Mesothelial cell of epicardium (in vitro differentiated cells): ENCODE measurements around the gene NUBP2. TPM values are rescaled to one million over a fixed set of nuclear protein-coding genes. Genes with fewer than 3 reads are reported as not detected.

Source experiments
- DNase-seq, 2 experiments: peaks; one replicate each; pipeline ENCODE4 v3.0.0; 2021; ENCODE audit warnings: low spot score in 2 of 2; ENCODE audit not compliant: unreplicated experiment in 2 of 2
- H3K27ac Mint-ChIP-seq: 2 replicates; pipeline ENCODE4 v1.8.0; 2021; ENCODE audit warnings: mixed read lengths
- H3K27me3 Mint-ChIP-seq: 2 replicates; pipeline ENCODE4 v1.8.0; 2021; ENCODE audit warnings: low read depth, mixed read lengths
- H3K36me3 Mint-ChIP-seq: 2 replicates; pipeline ENCODE4 v1.8.0; 2021; ENCODE audit warnings: mixed read lengths
- H3K4me1 Mint-ChIP-seq: 2 replicates; pipeline ENCODE4 v1.8.0; 2021; ENCODE audit warnings: mixed read lengths
- H3K4me3 Mint-ChIP-seq: 2 replicates; pipeline ENCODE4 v1.8.0; 2021; ENCODE audit warnings: mild to moderate bottlenecking, moderate library complexity, mixed read lengths
- H3K9me3 Mint-ChIP-seq: 2 replicates; pipeline ENCODE4 v1.8.0; 2021; ENCODE audit warnings: mixed read lengths
- total RNA-seq: library from RNA; stranded (reverse); gene quantifications from 3 replicates; pipeline ENCODE4 v1.2.1, GENCODE V29; 2021
- TF ChIP-seq, protein P1 (sequence below): fragments of 200-600 bp; sonication (generic); IDR thresholded peaks from one replicate; pipeline ENCODE4 v1.5.0; 2021; ENCODE audit warnings: antibody characterized with exemption; ENCODE audit not compliant: unreplicated experiment

NUBP2 gene
- total RNA-seq, 1 donor from 2014 or later = 63.6 TPM

DNA sequence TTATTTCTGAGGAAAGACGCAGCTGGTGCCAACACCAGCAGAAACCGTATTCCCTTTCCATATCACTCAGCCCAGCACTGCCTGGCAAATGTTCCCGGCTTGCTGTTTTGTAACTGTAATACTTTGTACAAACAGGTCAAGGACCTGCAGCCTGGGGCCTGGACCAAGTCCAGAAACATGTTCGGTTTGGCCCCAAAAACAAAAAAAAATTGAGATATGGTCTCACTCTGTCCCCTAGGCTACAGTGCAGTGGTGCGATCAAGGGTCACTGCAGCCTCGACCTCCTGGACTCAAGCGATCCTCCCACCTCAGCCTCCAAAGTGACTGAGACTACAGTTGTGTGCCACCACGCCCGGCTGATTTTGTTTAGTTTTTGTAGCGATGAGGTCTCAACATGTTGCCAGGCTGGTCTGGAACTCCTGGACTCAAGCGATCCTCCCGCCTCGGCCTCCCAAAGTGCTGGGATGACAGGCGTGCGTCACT lies 42.7 kb downstream of the NUBP2 start:
- no peaks in the 10 kb centered on the region for H3K9me3 Mint-ChIP-seq
- H3K36me3 Mint-ChIP-seq = peaks cover 2% of the 10 kb centered on the region
- DNase-seq = no peak
- TF ChIP-seq, protein P1, sequence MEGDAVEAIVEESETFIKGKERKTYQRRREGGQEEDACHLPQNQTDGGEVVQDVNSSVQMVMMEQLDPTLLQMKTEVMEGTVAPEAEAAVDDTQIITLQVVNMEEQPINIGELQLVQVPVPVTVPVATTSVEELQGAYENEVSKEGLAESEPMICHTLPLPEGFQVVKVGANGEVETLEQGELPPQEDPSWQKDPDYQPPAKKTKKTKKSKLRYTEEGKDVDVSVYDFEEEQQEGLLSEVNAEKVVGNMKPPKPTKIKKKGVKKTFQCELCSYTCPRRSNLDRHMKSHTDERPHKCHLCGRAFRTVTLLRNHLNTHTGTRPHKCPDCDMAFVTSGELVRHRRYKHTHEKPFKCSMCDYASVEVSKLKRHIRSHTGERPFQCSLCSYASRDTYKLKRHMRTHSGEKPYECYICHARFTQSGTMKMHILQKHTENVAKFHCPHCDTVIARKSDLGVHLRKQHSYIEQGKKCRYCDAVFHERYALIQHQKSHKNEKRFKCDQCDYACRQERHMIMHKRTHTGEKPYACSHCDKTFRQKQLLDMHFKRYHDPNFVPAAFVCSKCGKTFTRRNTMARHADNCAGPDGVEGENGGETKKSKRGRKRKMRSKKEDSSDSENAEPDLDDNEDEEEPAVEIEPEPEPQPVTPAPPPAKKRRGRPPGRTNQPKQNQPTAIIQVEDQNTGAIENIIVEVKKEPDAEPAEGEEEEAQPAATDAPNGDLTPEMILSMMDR = no peak
- H3K4me1 Mint-ChIP-seq = peaks cover 27% of the 10 kb centered on the region
- no peaks in the 10 kb centered on the region for H3K27me3 Mint-ChIP-seq
- no peak overlapping the region for H3K27ac Mint-ChIP-seq
- peak overlapping the region; percentile 65 for H3K4me3 Mint-ChIP-seq

DNA sequence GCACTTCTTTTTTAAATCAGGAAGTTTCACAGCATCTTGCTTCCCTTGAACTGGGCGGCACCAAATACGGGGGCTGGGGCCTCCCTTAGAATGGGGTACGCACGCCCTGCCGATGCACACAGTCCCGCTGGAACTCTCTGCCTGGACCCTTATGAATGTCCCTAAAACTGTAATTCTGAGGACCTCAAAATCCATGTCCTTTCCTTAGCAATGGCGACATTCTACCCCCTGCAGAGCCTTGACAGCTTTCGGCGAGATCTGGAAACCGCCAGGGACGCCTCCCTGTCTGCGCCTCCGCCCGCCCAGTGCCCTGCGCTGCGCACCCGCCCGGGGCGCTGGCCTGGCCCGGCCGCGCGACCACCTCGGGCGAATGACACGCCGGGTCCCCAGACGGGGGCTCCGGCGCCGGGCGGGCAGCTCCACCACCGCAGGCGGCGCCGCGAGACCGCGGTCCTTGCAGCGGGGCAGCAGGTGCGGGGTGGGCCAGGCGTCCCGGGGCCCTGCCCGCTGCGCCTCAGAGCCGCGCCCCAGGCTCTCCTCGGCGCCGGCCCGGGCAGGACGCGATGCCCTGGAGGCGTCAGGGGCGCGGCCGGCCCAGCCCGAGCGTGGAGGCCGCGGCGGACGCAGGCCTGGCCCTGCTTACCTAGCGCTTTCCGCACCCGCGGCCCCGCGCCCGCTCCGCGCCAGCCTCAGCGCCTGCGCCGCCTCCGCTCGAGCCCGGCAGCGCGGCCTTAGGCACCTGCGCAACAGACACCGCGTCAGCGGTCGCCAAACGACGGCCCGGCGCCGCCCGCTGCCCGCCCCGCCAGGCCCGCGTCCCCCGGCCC lies 43.3 kb downstream of the NUBP2 start:
- no peaks in the 10 kb centered on the region for H3K27me3 Mint-ChIP-seq
- TF ChIP-seq, protein P1 = no peak
- peak overlapping the region; percentile 65 for H3K4me3 Mint-ChIP-seq
- peak overlapping the region; percentile 16 for H3K27ac Mint-ChIP-seq
- DNase-seq = peak in 1 of 2 experiments; percentile 57
- no peaks in the 10 kb centered on the region for H3K9me3 Mint-ChIP-seq
- peaks cover 27% of the 10 kb centered on the region for H3K4me1 Mint-ChIP-seq
- peaks cover 2% of the 10 kb centered on the region for H3K36me3 Mint-ChIP-seq

DNA sequence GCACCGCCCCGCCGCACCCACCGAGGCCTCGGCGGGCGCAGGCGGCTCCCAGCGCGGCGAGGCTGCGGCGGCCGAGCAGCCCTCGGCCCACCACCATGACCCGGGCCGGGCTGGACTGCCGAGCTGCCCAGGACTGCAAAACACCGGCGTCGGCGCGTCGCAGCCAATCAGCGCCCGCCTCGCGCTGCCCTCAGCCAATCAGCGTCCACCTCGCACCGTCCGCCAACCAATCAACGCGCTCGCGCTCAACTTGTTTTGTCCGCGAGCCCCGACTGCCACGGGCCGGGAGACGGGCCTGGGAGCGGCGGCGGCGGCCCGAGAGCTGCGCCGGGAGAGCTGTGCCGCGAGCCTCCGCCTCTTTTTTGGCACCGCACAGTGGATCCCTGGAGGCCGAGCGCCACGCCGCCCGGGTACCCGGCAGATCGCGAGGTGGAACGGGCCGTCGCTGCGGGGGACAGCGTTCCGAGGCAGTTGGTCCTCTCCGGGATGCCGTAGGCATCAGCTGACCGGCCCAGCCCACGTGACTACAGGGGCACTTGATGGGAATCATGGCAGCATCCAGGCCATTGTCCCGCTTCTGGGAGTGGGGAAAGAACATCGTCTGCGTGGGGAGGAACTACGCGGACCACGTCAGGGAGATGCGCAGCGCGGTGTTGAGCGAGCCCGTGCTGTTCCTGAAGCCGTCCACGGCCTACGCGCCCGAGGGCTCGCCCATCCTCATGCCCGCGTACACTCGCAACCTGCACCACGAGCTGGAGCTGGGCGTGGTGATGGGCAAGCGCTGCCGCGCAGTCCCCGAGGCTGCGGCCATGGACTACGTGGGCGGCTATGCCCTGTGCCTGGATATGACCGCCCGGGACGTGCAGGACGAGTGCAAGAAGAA lies 44.2 kb downstream of the NUBP2 start, which contains the start of the genes FAHD1 and HAGH:
FAHD1 (plus strand) TSS at position 516 of the 883 bp plus-strand sequence; CDS start at position 549, 33 bp downstream.
HAGH (minus strand) TSS at position 135 of the 883 bp plus-strand sequence; CDS start at position 97, 38 bp downstream.
- no peaks in the 10 kb centered on the region for H3K9me3 Mint-ChIP-seq
- H3K4me1 Mint-ChIP-seq = peaks cover 27% of the 10 kb centered on the region
- TF ChIP-seq, protein P1 = no peak
- H3K27ac Mint-ChIP-seq = peak within 1 kb of the TSS; percentile 92
- peaks cover 2% of the 10 kb centered on the region for H3K36me3 Mint-ChIP-seq
- peak; percentile 85 to 96 for DNase-seq
- no peaks in the 10 kb centered on the region for H3K27me3 Mint-ChIP-seq
- peak within 1 kb of the TSS; percentile 92 for H3K4me3 Mint-ChIP-seq

DNA sequence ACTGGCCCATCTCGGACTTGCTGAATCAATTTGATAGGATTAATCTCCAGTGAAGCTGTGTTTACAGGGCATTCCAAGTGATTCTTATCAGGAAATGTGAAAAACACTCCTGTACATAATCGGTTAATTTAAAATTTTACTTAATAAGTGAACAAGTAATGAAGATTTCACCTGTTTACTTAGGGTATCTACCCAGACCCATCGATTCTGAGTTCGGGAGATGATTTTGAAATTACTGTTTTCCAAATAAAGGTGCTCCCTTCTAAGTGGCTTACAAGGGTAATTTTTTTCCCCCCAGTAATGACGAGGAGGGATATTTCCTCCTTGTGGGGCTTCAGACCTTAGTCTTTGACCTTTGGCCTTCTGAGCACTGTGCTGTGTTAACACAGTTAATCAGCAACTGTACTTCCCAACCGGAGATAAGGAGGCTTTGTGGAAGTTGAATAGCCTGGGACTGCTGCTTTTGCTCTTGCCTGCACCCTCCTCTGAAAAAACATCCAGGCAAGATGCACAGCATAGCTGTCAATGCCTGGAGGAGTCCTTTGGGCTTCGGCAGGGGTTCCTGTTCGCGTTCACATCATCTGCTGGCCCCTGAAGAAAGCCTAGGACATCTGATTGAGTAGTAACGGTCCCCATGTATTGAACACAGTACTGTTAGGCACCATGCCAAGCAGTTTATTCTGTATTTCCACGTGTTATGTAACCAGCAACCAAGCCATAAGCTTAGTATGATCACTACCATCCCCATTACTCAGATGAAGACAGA lies 46.1 kb downstream of the NUBP2 start:
- H3K4me3 Mint-ChIP-seq = peak overlapping the region; percentile 92
- H3K36me3 Mint-ChIP-seq = peaks cover 4% of the 10 kb centered on the region
- DNase-seq = no peak
- peaks cover 28% of the 10 kb centered on the region for H3K4me1 Mint-ChIP-seq
- H3K9me3 Mint-ChIP-seq = no peaks in the 10 kb centered on the region
- peak overlapping the region; percentile 43 for H3K27ac Mint-ChIP-seq
- TF ChIP-seq, protein P1 = no peak
- H3K27me3 Mint-ChIP-seq = no peaks in the 10 kb centered on the region

DNA sequence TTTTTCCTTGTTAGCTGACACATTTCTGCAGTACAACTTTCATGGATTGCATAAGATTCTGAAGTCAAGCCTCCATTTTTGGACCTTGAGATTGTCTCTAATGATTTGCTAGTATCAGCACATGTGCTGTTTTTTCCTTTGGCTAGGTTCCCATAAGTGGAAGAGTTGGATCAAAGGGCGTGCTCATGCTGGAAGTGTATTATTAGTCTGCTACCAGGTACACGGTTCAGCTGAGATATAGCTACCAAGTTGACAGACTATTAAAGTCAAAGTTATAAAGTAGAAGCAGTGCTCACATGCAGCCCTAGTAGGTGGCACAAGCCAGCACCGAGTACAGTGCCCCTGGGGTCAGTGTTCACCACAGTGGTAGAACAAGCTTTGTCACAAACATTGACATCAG lies 47.5 kb downstream of the NUBP2 start:
- Mint-ChIP-seq H3K4me1 (peaks cover 31% of the 10 kb centered on the region), H3K27ac (no peak overlapping the region), H3K27me3 (no peaks in the 10 kb centered on the region), H3K4me3 (no peak overlapping the region), H3K36me3 (peaks cover 4% of the 10 kb centered on the region), H3K9me3 (no peaks in the 10 kb centered on the region)
- no peak for DNase-seq
- TF ChIP-seq, protein P1 = no peak
